GM04504 (cell line): ENCODE data around the gene TDRKH.

Source experiments
- DNase-seq: peaks from one replicate; pipeline ENCODE4 v3.0.0-alpha.2; 2012; ENCODE audit warnings: low read depth

Gene TDRKH, protein sequence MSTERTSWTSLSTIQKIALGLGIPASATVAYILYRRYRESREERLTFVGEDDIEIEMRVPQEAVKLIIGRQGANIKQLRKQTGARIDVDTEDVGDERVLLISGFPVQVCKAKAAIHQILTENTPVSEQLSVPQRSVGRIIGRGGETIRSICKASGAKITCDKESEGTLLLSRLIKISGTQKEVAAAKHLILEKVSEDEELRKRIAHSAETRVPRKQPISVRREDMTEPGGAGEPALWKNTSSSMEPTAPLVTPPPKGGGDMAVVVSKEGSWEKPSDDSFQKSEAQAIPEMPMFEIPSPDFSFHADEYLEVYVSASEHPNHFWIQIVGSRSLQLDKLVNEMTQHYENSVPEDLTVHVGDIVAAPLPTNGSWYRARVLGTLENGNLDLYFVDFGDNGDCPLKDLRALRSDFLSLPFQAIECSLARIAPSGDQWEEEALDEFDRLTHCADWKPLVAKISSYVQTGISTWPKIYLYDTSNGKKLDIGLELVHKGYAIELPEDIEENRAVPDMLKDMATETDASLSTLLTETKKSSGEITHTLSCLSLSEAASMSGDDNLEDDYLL

DNA sequence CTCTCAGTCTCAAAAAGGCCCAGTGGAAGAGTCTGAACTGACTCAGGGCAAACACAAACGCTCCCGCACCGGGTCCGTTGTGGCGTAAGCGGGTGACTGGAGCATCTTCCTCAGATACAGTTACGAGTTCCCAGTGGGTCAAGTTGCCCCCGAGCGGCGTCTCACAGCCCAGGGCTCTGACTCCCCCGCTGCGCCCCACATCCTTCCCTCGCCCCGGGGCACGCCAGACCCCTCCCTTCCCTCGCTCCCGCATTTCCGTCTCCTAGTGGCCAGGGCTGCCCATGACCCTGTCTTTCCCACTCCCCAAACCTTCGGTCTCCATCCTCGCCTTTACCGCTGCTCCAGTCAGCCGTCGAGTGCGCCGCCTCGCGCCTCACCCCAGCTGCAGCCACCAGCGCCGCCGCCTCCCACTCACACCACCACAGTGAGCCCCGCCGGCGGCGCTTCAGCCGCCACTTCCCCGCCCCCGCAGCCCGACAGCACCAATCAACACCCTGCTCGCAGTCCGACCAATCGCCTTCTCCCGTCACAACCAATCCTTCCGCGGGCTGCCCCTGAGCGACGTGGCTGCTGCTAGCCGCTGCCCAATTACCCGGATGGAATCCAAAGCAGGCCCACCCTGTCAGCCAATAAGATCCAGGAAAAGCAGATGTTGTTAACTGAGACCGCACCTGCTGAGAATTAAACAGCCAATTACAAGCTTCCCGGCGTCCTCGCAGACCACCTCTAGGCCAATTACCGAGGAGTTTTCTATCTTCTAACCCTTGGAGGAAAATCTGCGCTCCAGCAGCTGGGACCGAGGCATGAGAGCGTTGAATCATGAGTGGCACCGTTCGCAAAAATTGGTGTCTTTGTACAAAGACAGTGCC lies at the start of gene TDRKH:
TSS of gene TDRKH (minus strand) at position 430 of the 869 bp plus-strand sequence. CDS start 7,478 bp downstream, outside the sequence.
- DNase-seq, result peak; percentile 98

DNA sequence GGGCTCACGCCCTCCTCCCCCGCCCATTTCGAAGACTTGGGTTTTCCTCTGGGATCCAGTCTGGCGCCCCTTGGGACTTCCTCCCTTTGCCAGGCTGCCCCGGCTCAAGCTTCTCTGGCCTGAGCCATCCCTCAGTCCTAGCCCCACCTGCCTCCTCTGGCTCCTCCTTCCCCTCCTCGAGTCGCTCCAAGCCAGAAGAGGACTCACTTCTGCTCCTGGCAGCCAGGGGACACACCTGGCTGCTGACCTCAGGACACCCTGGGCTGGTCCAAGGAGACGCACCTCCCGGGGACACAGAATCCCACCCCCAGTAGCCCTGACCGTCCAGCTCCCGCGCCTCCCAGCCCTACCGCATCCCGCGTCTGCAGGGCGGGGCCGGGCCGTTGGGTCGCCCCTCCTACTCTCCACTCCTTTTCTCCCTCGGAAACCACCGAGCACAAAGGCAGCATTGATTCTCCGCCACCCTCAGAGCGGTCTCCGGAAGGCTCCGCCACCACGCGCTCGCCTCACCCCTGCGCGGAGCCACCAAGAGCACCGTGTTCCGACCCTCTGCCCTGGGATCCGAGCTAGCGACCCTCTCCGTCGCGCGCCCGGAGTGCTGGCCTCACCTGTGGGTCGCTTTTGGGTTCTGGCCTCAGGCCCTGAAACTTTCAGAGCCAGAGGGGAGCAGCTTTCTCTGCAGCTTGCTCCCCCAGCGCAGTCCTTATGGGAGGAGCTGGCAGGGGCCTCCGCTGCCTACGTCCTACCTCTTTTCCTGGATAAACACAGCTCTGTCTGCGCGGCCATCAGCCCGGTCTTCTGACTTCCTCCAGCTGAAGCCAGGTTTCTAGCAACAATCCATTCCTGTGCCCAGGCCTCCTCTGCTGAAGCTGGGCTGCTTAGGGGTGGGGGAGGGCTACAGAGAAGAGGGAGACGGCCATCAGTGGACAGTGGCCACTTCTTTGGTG lies 49.4 kb upstream of the TDRKH start, which contains the start of gene C2CD4D:
TSS of gene C2CD4D (minus strand) at position 364 of the 947 bp plus-strand sequence. CDS start 831 bp downstream, outside the sequence.
- DNase-seq, result no peak

DNA sequence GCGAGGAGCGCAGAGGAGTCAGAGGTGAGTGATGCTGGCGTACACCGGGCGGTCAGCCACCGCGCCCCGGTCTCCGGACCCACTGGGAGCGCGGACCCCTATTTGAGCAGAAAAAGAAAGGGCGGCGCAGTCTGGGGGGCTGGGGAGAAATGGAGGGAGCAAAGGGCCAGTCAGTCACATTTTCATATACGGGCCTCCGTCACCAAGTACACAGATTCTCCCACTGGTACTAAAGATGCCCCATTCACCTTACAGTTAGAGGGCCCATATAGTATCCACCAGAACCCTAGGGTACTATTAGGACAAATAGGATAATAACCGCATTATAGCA lies 48.7 kb upstream of the TDRKH start:
- DNase-seq, result no peak

DNA sequence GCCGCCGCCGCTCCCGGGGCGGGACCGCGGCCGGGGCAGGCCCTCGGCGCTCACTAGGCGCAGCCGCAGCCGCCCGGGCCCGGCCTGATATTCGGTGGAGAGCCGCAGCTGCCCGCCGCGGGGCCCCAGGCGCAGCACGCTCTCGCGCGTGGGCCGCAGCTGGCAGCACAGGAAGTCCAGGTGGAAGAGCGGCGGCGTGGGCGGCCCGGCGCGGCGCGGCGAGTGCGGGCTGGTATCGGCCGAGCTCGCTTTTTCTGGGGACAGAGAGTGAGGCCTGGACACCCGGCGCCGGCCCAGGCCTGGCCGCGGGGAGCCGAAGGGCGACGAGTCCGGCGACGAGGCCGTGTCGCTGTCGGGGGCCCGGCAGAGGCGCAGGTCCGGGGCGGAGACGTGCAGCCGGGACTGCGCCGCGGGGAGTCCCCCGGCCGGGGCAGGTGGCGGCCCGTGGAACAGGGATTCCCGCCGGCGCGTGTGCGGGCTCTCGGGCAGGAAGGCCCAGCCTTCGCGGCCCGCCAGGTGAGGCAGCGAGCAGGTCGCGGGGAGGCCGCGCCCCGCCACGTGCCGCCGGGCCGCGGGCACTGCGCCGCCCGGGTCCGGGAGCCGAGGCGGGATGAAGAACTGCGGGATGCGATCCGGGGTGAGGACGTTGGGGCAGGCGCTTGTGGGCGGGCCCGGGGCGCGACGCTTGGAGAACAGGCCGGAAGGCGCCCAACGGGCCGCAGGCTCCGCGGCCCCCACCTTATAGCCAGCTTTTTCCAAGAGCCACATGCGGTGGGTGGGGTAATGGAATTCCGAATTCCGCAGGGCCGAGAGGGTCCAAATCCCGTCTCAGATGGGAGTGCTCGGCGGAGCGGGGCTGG lies 48.2 kb upstream of the TDRKH start:
- DNase-seq, result no peak

DNA sequence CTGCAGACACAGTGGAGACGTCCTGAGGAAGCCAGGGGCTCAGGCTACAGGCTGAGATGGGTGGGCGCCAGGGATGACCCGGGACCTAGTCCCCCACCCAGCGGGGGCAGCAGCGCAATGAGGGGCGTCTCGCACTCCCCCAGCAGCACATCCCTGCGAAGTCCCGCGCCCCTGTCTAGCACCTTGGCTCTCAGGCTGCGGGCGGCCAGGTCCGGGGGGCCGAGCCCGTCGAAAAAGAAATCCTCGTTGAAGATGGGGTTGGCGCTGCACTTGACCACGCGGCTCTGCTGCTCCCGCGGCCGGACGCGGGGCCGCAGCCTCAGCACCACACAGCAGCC lies 47.6 kb upstream of the TDRKH start:
- DNase-seq, result no peak

DNA sequence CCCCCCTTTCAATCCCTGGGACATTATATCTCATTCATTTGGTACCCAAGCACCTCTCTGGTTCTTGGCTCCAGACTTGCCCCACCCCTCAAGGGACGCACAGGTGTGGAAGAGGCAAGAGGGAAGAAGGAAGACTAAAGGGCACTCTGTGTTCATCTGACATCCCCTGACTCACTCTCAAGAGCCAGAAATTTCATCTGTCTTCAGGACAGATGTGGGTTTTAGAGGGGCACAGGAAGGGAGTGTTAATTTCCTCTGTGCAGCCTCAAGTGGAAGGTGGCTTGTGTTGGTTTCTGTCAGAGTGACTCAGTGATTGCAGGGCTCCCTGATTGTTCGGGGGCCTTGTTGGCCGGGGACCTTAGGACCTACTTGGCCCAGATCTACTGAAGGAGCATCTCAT lies 46.9 kb upstream of the TDRKH start:
- no peak for DNase-seq

DNA sequence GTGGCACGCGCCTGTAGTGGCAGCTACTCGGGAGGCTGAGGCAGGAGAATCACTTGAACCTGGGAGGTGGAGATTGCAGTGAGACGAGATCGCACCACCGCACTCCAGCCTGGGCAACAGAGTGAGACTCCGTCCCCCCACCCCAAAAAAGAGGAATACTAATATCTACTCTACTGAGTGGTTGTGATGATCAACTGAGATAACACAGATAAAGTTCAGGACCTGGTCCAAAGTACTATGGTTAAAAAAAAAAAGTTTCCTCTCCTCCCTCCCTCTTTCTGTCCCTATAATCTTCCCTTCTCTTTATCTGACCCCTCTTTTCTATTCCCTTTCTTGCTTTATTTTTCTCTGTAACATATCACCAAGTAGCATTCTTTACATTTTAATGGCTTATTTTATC lies 45.3 kb upstream of the TDRKH start:
- DNase-seq, result no peak

DNA sequence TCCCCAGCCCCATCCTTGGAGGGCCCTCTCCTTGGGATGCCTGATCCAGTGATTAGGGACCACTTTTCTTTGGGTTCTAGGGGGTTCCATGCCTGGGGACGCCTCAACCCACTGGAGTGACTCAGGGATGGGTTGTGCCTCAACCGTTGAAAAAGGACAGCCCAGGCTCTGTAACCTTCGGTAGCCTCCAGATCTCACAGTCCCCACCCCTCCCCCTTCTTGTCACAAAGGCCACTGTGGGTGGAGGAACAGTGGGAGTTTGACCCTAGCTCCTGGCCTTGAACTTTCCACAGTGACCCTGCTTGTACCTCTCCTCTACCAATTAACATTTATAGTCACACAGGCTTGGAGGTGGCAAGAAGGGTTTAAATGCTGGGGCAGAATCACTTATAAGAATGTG lies 43.9 kb upstream of the TDRKH start:
- no peak for DNase-seq

DNA sequence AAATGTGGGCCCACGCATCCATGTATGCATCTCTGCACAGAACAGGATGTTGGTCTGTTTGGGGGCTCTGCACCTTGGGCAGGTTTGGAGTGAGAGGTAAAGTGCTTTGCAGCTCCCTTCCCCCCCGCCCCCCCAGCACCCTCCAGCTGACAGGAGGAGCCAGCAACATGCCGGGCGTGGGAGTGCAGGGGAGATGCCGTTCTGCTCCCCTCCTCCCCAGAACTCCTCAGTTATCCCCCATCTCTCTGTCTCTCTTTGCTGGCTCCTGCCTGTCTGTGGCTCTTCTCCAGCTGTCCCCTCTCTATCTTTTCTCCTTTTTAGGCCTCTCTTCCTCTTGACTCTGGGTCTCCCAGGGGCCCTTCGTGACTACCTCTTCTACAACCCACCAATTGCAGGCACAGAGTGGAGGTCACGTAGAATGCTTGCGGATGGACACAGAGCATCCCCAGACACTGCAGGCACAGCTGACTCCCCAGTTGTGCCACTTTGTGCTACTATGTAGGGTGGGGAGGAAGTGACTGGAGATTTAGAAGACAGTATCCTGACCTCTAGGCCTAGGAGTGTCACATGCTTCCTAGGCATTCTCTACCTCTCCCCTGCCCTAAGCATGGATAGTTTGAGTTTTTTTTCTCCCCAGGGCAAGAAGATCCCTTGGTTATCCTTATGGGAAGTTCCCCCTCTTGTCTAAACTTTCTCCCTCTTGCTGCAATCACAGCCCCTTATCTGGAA lies 43.0 kb upstream of the TDRKH start:
- no peak for DNase-seq

DNA sequence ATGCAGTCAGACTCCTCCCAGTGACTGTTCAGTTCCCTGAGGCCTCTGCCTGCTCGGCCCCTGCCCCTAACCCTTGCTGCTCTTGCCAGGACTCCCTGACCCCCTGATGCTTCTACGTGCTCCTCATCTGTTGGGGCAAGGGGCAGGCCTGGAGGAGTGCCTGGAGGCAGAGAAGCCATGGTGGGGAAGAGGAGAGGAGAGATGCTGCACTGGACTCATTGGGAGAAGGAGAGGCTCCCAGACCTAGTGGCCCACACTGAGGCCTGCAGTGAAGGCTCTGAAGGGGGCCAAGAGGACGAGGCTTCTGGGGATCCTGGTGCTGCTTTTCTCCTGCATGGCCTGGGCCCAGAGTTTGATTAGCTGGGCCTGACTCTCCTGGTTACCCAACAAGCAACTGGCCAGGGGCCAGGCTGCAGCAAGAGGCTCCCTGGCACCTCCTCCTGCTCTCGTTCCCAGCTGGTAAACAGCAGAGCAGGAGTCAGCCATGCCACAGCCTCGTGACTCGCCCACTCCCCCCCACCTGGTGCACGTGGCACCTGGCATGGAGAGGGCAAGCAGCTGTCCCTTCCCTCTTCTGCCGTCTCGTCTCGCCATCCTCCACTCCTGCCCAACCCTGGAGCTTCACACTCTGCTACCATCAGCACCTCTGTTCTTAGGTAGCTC lies 42.1 kb upstream of the TDRKH start:
- peak; percentile 23 for DNase-seq

DNA sequence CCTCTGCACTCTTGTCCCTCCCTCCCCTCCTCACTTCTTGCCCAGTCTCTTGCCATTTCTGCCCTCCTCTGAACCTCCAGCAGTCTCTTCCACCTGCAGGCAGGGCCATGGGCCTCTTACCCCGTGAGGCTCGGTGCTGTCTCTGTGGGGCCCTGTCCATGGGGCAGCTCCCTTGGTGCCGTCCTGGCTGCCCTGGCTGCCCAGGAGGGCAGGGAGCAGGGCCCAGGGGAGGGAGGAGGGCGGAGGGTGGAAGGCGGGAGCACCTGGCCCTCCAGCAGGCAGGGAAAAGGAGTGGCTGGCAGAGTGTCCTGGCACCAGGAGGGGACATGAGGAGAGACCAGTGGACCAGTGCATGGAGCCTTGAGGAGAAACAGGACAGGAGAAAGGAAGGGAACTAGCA lies 41.3 kb upstream of the TDRKH start, which contains the start of gene RORC:
TSS of gene RORC (minus strand) at position 198 of the 400 bp plus-strand sequence. CDS start at position 160, 38 bp downstream.
- DNase-seq, result no peak

DNA sequence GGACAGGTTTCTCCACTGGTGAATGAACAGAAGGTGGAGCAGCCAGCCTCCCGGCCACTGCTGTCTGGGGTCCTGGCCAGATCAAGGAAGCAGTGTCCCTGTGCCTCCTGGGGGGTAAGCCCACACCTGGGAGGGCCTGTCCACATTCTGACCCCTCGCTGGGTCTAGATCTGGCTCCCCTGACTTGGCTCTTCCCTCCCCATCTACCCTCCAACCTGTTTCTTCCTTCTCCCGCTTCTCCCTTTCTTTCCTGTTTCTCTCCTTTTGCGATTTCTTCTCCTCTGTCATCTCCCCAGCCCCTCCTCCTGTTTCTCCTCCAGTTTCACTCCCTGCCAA lies 40.9 kb upstream of the TDRKH start:
- no peak for DNase-seq

DNA sequence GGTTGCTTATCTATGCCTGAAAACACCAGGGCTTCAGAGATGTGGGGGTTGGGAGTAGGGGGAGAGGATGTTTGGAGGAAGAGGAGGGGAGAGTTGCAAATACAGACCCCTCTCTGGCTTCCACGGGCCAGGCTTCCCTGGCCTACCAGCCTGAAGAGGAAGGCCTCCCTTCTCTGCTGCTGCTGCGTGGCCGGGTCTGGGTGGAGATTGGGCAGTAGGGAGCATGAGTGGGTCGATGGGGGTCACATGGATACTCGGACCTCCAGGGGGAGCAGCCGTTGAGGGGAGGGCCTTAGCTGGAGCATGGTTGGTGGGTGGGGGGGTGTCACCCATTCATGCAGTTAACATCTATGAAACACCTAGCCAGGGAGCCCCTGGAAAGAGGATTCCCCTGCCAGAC lies 39.8 kb upstream of the TDRKH start:
- no peak for DNase-seq

DNA sequence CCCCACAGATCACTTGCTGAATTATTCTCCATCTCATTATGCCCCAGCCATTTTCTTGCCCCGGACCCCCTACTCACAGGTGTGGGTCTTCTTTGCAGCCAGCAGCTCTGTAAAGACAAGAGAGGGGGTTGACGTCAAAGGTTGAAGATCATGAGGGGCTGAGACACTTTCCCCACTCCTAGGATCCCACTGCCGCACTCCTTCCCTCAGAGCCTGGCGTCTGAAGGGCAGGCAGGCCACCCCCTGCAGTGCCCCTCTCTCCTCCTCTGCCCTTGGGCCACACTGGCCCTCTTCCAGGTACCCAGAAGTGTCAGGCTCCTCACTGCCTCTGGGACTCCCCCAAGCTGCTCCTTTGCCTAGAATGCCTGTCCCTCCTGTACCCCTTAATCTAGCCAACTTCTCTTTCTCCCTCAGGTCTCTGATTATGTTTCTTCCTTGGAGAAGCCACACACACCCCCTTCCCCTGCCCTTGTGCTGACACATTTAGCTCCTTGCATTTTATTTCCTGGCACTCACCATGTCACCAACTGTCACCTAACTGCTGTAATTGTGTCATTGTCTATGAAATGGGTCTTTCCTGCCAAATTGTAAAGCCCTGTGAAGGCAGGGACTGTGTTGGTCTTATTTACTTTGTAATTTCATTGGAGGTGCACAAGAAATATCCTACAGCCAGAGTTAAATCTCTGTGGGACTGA lies 39.2 kb upstream of the TDRKH start:
- no peak for DNase-seq

DNA sequence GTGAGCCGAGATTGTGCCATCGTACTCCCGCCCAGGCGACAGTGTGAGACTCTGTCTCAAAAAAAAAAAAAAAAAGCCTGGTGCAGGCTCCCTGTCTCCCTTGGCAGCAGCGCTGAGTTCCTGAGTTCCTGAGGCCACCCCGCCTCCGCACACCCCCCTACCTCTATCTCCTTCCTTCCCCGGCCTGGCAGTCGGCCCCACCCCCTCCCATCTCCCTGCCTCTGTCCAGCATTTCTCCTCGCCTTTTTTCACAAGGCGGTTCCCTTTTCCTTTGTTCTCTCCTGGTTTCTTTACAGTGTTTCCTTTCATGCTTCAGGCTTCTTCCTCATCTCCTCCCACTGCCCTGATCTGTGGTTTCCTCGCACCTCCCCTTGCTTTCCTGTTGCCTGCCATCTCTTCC lies 38.6 kb upstream of the TDRKH start:
- no peak for DNase-seq

DNA sequence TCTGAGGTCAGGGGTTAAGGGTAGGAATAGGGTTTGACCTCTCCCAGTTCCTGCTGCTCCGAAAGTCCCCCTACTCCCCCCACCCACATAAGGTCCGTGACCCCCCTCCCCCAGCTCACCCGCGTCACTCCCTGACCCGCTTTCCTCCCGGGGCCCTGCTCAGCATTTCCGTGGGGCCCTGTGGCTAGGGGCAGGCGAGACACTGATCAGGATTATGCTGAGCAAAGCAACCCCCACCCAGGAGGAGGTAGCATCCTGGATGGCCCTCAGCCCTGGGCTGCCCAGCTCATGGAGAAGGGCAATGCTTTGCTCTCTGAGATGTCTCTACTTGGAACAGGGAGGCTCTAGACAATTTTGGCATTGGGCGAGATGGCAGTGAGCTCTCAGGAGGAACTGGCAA lies 37.6 kb upstream of the TDRKH start:
- no peak for DNase-seq

DNA sequence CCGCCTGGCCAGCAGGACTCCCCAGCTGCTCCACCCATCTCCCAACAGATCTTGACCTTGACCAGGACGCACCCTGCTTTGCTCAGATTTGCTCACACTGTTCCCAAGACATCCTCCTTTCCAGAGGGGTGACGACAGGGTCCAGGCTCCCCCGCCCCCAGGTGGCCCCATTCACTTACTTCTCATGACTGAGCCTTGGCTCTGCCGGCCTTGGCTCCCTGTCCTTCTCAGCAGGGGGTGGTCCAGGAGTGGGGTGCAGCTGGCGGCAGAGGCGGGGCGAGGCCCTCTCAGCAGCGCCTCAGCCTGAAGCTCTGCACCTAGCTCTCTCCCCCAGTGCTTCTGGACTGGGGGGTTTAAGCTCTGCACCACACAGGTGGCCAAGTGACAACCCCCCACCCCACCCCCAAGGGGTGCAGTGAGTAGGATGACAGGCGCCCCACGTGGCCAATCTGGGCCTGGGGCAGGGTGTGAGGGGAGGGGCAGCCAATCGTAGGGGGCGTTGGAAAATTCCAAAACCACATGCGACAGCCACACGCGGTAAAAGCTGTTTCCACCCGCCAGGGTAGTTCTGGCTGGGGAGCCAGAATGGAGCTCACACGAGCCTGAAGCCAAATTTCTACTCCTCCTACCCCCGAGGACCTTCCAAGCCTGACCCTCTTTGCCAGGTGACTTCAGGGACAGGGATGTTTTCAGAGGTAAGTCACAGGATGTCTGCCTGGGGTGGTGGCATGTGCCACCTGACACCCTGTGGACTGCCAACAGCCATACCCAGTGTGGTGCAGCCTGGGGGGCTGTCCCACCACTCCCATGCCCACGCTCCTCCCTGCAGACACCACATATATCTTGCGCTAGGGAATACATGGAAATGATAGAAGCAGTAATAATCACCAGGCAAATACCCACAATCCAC lies 35.7 kb upstream of the TDRKH start:
- no peak for DNase-seq

DNA sequence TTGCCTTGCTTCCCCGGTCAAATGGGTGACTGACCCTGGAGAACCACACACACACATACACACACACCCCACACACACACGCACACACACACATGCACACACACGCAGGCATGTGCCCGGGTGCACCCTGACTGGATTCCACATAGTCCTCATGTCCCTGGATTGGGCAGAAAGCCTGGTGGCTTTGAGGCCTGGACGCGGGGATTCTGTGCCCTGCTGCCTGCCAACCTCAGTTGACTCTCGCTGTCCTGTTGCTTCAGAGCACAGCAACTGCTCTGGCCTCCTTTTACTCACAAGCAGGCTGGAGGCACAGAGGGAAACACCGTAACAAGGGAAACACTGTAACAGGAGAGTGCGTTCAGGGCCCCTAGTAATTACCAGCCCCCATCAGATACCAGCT lies 34.9 kb upstream of the TDRKH start:
- no peak for DNase-seq
